ENCODE measurements around the gene NXT1. TPM values are rescaled to one million over a fixed set of nuclear protein-coding genes. Genes with fewer than 3 reads are reported as not detected.

The NXT1 gene
- total RNA-seq, 1 experiment from 2014 or later: 40.1 TPM

GRCh38 chr20:23360531-23360930 lies 9.9 kb downstream of the NXT1 start:
- CTCF ChIA-PET: interaction anchor here (0.5 to 5.0 kb wide), 6 partner anchors 8 to 1818 kb away, joined by 3 to 36 read pairs (median 4); partner anchors contain the start of gene NXT1

DNA sequence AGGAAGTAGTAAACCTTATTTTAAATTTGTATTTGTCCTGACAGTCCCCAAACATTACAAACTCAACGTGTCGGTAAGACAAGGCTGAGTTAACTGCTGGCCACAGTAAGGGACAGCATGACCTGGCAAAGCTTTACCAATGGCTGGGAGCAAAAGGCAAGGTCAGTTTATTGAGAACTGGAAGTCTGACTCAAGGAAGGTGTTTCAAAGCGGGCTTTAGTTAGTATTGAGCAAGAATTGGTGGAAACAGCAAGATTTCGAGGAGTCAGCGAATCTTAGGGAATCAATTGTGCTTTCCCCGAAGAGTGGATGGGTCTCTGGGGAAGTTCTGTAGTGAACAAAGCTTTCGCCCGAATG lies 10.5 kb downstream of the NXT1 start:
- Mint-ChIP-seq H3K9me3 (ENCODE audit: unreplicated experiment) (no peaks in the 10 kb centered on the region), H3K36me3 (ENCODE audit: insufficient read depth, unreplicated experiment) (peaks cover 23% of the 10 kb centered on the region), H3K27ac (ENCODE audit: low read depth, unreplicated experiment) (peak overlapping the region; percentile 80), H3K4me1 (ENCODE audit: insufficient read depth, unreplicated experiment) (peaks cover 24% of the 10 kb centered on the region), H3K4me3 (ENCODE audit: unreplicated experiment) (peak overlapping the region; percentile 84), H3K27me3 (ENCODE audit: insufficient read depth, unreplicated experiment) (no peaks in the 10 kb centered on the region)
- ChIA-PET CTCF (interaction anchor here (0.5 to 5.0 kb wide), 7 partner anchors 9 to 1818 kb away, joined by 3 to 36 read pairs (median 3); partner anchors contain the start of gene NXT1), POLR2A (interaction anchor here (0.6 to 12.7 kb wide), 20 partner anchors 9 to 1886 kb away, joined by 3 to 261 read pairs (median 4); partner anchors contain the start of genes NAPB and NXT1)
- intact Hi-C loops (cut with micrococcal nuclease): loop anchor here (5.0 kb wide), 1 partner anchor 61 kb away; the partner anchor contains the start of gene NAPB
- DNase-seq (ENCODE audit: unreplicated experiment): peak; percentile 44
- no TSS peak for BruUV-seq (replicated peaks)
- TF ChIP-seq, protein P1, sequence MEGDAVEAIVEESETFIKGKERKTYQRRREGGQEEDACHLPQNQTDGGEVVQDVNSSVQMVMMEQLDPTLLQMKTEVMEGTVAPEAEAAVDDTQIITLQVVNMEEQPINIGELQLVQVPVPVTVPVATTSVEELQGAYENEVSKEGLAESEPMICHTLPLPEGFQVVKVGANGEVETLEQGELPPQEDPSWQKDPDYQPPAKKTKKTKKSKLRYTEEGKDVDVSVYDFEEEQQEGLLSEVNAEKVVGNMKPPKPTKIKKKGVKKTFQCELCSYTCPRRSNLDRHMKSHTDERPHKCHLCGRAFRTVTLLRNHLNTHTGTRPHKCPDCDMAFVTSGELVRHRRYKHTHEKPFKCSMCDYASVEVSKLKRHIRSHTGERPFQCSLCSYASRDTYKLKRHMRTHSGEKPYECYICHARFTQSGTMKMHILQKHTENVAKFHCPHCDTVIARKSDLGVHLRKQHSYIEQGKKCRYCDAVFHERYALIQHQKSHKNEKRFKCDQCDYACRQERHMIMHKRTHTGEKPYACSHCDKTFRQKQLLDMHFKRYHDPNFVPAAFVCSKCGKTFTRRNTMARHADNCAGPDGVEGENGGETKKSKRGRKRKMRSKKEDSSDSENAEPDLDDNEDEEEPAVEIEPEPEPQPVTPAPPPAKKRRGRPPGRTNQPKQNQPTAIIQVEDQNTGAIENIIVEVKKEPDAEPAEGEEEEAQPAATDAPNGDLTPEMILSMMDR (IDR thresholded peaks at IDR 0.05; ENCODE audit: unreplicated experiment): no peak

More at GRCh38 chr20:23360531-23360930, 9.9 kb downstream of the NXT1 start:
- peaks cover 25% of the 10 kb centered on the region for H3K36me3 Mint-ChIP-seq (ENCODE audit: insufficient read depth, unreplicated experiment)
- TF ChIP-seq, protein P1 (IDR thresholded peaks at IDR 0.05; ENCODE audit: unreplicated experiment): no peak
- peaks cover 20% of the 10 kb centered on the region for H3K4me1 Mint-ChIP-seq (ENCODE audit: insufficient read depth, unreplicated experiment)
- intact Hi-C loops (cut with micrococcal nuclease): loop anchor here (5.0 kb wide), 1 partner anchor 62 kb away; the partner anchor contains the start of gene NAPB
- no TSS peak for BruUV-seq (replicated peaks)
- POLR2A ChIA-PET: interaction anchor here (0.7 to 12.7 kb wide), 16 partner anchors 8 to 1886 kb away, joined by 3 to 261 read pairs (median 4); partner anchors contain the start of genes NAPB and NXT1
- H3K4me3 Mint-ChIP-seq (ENCODE audit: unreplicated experiment): peak overlapping the region; percentile 84
- H3K27ac Mint-ChIP-seq (ENCODE audit: low read depth, unreplicated experiment): peak overlapping the region; percentile 80
- DNase-seq (ENCODE audit: unreplicated experiment): no peak
- H3K27me3 Mint-ChIP-seq (ENCODE audit: insufficient read depth, unreplicated experiment): no peaks in the 10 kb centered on the region
- H3K9me3 Mint-ChIP-seq (ENCODE audit: unreplicated experiment): no peaks in the 10 kb centered on the region

DNA sequence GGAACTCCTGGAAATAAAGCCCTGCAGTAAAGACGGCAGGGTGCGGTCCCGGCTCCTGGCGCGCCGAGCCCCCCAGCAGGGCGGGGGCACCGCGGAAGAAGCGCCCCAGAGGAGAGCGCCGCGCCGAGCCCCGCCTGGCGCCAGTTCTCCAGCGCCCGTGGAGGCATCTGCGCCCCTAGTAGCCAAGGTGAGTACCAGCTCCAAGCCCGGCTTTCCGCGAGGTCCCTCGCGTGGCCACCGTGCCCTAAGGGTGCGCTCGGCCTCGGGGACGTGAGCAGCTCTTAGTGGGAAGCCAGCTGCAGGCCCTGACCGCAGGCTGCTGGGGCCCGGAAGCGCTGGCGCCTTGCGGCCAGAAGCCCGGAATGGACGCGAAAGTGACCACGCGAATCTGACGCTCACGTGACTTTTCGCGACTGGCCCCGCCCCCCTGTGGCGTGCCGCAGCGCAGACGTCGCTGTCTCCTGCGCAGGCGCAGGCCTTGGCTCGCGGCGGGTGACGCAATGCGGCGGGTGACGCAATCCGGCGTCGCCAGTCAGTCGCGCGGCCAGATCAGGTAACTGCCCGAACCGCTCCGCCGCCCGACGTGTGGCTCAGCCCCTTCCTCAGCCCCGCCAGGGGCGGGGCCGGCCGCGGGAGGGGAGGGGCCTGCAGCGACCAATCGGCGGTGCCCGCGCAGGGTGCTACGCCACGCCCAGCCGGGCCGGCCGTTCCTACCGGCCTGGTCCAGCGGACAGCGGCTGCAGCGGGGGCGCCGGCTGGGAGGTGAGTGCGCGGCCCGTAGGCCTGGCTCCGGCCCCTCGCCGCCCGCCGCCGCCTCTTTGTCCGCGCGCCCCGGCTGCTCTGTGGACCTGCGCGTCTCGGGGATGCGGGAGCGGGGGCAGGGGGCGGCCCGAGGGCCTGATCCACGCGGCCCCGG lies 11.1 kb downstream of the NXT1 start, which contains the start of gene GZF1:
TSS of gene GZF1 (plus strand) at position 707 of the 916 bp plus-strand sequence. CDS start 2,202 bp downstream, outside the sequence.
- peaks cover 29% of the 10 kb centered on the region for H3K4me1 Mint-ChIP-seq (ENCODE audit: insufficient read depth, unreplicated experiment)
- POLR2A ChIA-PET: interaction anchor here (0.6 to 12.7 kb wide), 20 partner anchors 9 to 1885 kb away, joined by 3 to 261 read pairs (median 4); partner anchors contain the start of genes NAPB and NXT1
- H3K36me3 Mint-ChIP-seq (ENCODE audit: insufficient read depth, unreplicated experiment): peaks cover 29% of the 10 kb centered on the region
- no TSS peak for BruUV-seq (replicated peaks)
- H3K9me3 Mint-ChIP-seq (ENCODE audit: unreplicated experiment): no peaks in the 10 kb centered on the region
- no peaks in the 10 kb centered on the region for H3K27me3 Mint-ChIP-seq (ENCODE audit: insufficient read depth, unreplicated experiment)
- peak within 1 kb of the TSS; percentile 87 for H3K27ac Mint-ChIP-seq (ENCODE audit: low read depth, unreplicated experiment)
- intact Hi-C loops (cut with micrococcal nuclease): loop anchor here (5.0 kb wide), 1 partner anchor 61 kb away; the partner anchor contains the start of gene NAPB
- TF ChIP-seq, protein P1 (IDR thresholded peaks at IDR 0.05; ENCODE audit: unreplicated experiment): no peak
- CTCF ChIA-PET: interaction anchor here (0.8 to 5.0 kb wide), 6 partner anchors 9 to 676 kb away, joined by 3 to 36 read pairs (median 3); partner anchors contain the start of gene NXT1
- DNase-seq (ENCODE audit: unreplicated experiment): peak; percentile 96
- peak within 1 kb of the TSS; percentile 84 for H3K4me3 Mint-ChIP-seq (ENCODE audit: unreplicated experiment)
